ENCODE data around the gene LIPC. TPM values are rescaled to one million over a fixed set of nuclear protein-coding genes. Genes with fewer than 3 reads are reported as not detected.

LIPC gene
- total RNA-seq, 1 experiment from 2014 or later = 1.1 TPM

- Histone ChIP-seq H3K36me3 (no peaks in the 10 kb centered on the region), H3K4me3 (no peak overlapping the region), H3K9me3 (replicated peaks) (no peaks in the 10 kb centered on the region; the same call in none of the 2 replicates), H3K4me1 (replicated peaks) (peaks cover 26% of the 10 kb centered on the region), H3K27ac (peak overlapping the region; percentile 64), H3K27me3 (replicated peaks) (no peaks in the 10 kb centered on the region)
- DNase-seq (ENCODE audit: low read depth in 1 of 2, low spot score in 2 of 2) = peak; percentile 68 to 82
These were observed 79.2 kb downstream of the LIPC start for GRCh38 chr15:58510715-58511598.

GRCh38 chr15:58511599-58511987 lies 79.8 kb downstream of the LIPC start:
- Histone ChIP-seq H3K9me3 (replicated peaks) (no peaks in the 10 kb centered on the region; the same call in none of the 2 replicates), H3K36me3 (no peaks in the 10 kb centered on the region), H3K27me3 (replicated peaks) (no peaks in the 10 kb centered on the region), H3K27ac (no peak overlapping the region), H3K4me3 (no peak overlapping the region), H3K4me1 (replicated peaks) (peaks cover 23% of the 10 kb centered on the region)
- no peak for DNase-seq (ENCODE audit: low read depth in 1 of 2, low spot score in 2 of 2)

GRCh38 chr15:58512522-58512921 lies 80.7 kb downstream of the LIPC start:
- Histone ChIP-seq H3K27ac (no peak overlapping the region), H3K4me3 (no peak overlapping the region), H3K36me3 (no peaks in the 10 kb centered on the region), H3K4me1 (replicated peaks) (peaks cover 23% of the 10 kb centered on the region), H3K27me3 (replicated peaks) (no peaks in the 10 kb centered on the region), H3K9me3 (replicated peaks) (no peaks in the 10 kb centered on the region; the same call in none of the 2 replicates)
- DNase-seq (ENCODE audit: low read depth in 1 of 2, low spot score in 2 of 2) = no peak

GRCh38 chr15:58513008-58513407 lies 81.2 kb downstream of the LIPC start:
- no peak overlapping the region for H3K4me3 ChIP-seq

GRCh38 chr15:58513726-58514336 lies 82.0 kb downstream of the LIPC start:
- Histone ChIP-seq H3K36me3 (no peaks in the 10 kb centered on the region), H3K4me1 (replicated peaks) (peaks cover 23% of the 10 kb centered on the region), H3K27me3 (replicated peaks) (no peaks in the 10 kb centered on the region), H3K27ac (no peak overlapping the region), H3K4me3 (no peak overlapping the region), H3K9me3 (replicated peaks) (no peaks in the 10 kb centered on the region; the same call in none of the 2 replicates)
- DNase-seq (ENCODE audit: low read depth in 1 of 2, low spot score in 2 of 2) = no peak

More at GRCh38 chr15:58513008-58513407, 81.2 kb downstream of the LIPC start:
- no peak overlapping the region for H3K27ac ChIP-seq
- no peaks in the 10 kb centered on the region; the same call in none of the 2 replicates for H3K9me3 ChIP-seq (replicated peaks)
- peaks cover 23% of the 10 kb centered on the region for H3K4me1 ChIP-seq (replicated peaks)
- no peaks in the 10 kb centered on the region for H3K36me3 ChIP-seq
- no peak for DNase-seq (ENCODE audit: low read depth in 1 of 2, low spot score in 2 of 2)
- no peaks in the 10 kb centered on the region for H3K27me3 ChIP-seq (replicated peaks)

GRCh38 chr15:58515807-58516206 lies 84.0 kb downstream of the LIPC start:
- H3K4me3 ChIP-seq = no peak overlapping the region
- H3K4me1 ChIP-seq (replicated peaks) = peaks cover 28% of the 10 kb centered on the region
- no peaks in the 10 kb centered on the region for H3K27me3 ChIP-seq (replicated peaks)
- no peaks in the 10 kb centered on the region for H3K9me3 ChIP-seq (replicated peaks)
- H3K27ac ChIP-seq = no peak overlapping the region
- DNase-seq (ENCODE audit: low read depth in 1 of 2, low spot score in 2 of 2) = no peak
- no peaks in the 10 kb centered on the region for H3K36me3 ChIP-seq

- Histone ChIP-seq H3K4me1 (replicated peaks) (peaks cover 35% of the 10 kb centered on the region), H3K36me3 (no peaks in the 10 kb centered on the region), H3K4me3 (no peak overlapping the region), H3K27ac (no peak overlapping the region), H3K27me3 (replicated peaks) (no peaks in the 10 kb centered on the region), H3K9me3 (replicated peaks) (no peaks in the 10 kb centered on the region)
- no peak for DNase-seq (ENCODE audit: low read depth in 1 of 2, low spot score in 2 of 2)
These were observed 85.5 kb downstream of the LIPC start for GRCh38 chr15:58517252-58517681.

GRCh38 chr15:58517682-58518525 lies 86.1 kb downstream of the LIPC start:
- H3K9me3 ChIP-seq (replicated peaks) = no peaks in the 10 kb centered on the region
- no peaks in the 10 kb centered on the region for H3K27me3 ChIP-seq (replicated peaks)
- no peak for DNase-seq (ENCODE audit: low read depth in 1 of 2, low spot score in 2 of 2)
- H3K4me1 ChIP-seq (replicated peaks) = peaks cover 38% of the 10 kb centered on the region
- H3K4me3 ChIP-seq = no peak overlapping the region
- H3K27ac ChIP-seq = no peak overlapping the region
- no peaks in the 10 kb centered on the region for H3K36me3 ChIP-seq

GRCh38 chr15:58518626-58519025 lies 86.8 kb downstream of the LIPC start:
- no peak for DNase-seq (ENCODE audit: low read depth in 1 of 2, low spot score in 2 of 2)
- Histone ChIP-seq H3K27me3 (replicated peaks) (no peaks in the 10 kb centered on the region), H3K27ac (no peak overlapping the region), H3K4me3 (no peak overlapping the region), H3K9me3 (replicated peaks) (no peaks in the 10 kb centered on the region), H3K36me3 (no peaks in the 10 kb centered on the region), H3K4me1 (replicated peaks) (peaks cover 35% of the 10 kb centered on the region)

- peaks cover 39% of the 10 kb centered on the region for H3K4me1 ChIP-seq (replicated peaks)
- no peaks in the 10 kb centered on the region for H3K27me3 ChIP-seq (replicated peaks)
- no peaks in the 10 kb centered on the region for H3K36me3 ChIP-seq
- H3K4me3 ChIP-seq = no peak overlapping the region
- H3K9me3 ChIP-seq (replicated peaks) = no peaks in the 10 kb centered on the region
- no peak for DNase-seq (ENCODE audit: low read depth in 1 of 2, low spot score in 2 of 2)
- no peak overlapping the region for H3K27ac ChIP-seq
These were observed 87.7 kb downstream of the LIPC start for GRCh38 chr15:58519516-58519915.

GRCh38 chr15:58520464-58520863 lies 88.7 kb downstream of the LIPC start:
- no peaks in the 10 kb centered on the region for H3K27me3 ChIP-seq (replicated peaks)
- no peak overlapping the region for H3K4me3 ChIP-seq
- H3K36me3 ChIP-seq = no peaks in the 10 kb centered on the region
- DNase-seq (ENCODE audit: low read depth in 1 of 2, low spot score in 2 of 2) = no peak
- no peaks in the 10 kb centered on the region for H3K9me3 ChIP-seq (replicated peaks)
- H3K27ac ChIP-seq = peak overlapping the region; percentile 91
- peaks cover 40% of the 10 kb centered on the region for H3K4me1 ChIP-seq (replicated peaks)

- peak in 1 of 2 experiments; percentile 69 for DNase-seq (ENCODE audit: low read depth in 1 of 2, low spot score in 2 of 2)
- Histone ChIP-seq H3K9me3 (replicated peaks) (no peaks in the 10 kb centered on the region), H3K4me3 (no peak overlapping the region), H3K36me3 (no peaks in the 10 kb centered on the region), H3K27me3 (replicated peaks) (no peaks in the 10 kb centered on the region), H3K27ac (peak overlapping the region; percentile 91), H3K4me1 (replicated peaks) (peaks cover 40% of the 10 kb centered on the region)
These were observed 89.1 kb downstream of the LIPC start for GRCh38 chr15:58520936-58521292.

GRCh38 chr15:58521293-58521991 lies 89.7 kb downstream of the LIPC start:
- Histone ChIP-seq H3K4me1 (replicated peaks) (peaks cover 40% of the 10 kb centered on the region), H3K9me3 (replicated peaks) (no peaks in the 10 kb centered on the region), H3K36me3 (no peaks in the 10 kb centered on the region), H3K27me3 (replicated peaks) (no peaks in the 10 kb centered on the region), H3K4me3 (no peak overlapping the region), H3K27ac (peak overlapping the region; percentile 91)
- peak; percentile 91 to 94 for DNase-seq (ENCODE audit: low read depth in 1 of 2, low spot score in 2 of 2)

Data from SJSA1 (cell line).